MM.1S (cell line): ENCODE results near the gene NPHP1.

ENCODE experiments used
- CTCF ChIP-seq: fragments of 300-600 bp; sonication (generic); IDR thresholded peaks from 2 replicates; pipeline ENCODE4 v1.5.1; 2016; ENCODE audit warnings: antibody characterized with exemption, low read length, mixed read lengths
- EZH2 ChIP-seq: fragments of 300-600 bp; sonication (generic); optimal IDR thresholded peaks from 2 replicates; pipeline ENCODE3; 2017; ENCODE audit warnings: low read depth, mild to moderate bottlenecking, antibody characterized with exemption, low read length, mixed read lengths
- EZH2phosphoT487 ChIP-seq: fragments of 300-600 bp; sonication (generic); IDR thresholded peaks from 2 replicates; pipeline ENCODE4 v1.6.1; 2018; ENCODE audit warnings: antibody characterized with exemption, low read length

- TF ChIP-seq CTCF: no peak
- no peak for TF ChIP-seq EZH2phosphoT487
- no peak for TF ChIP-seq EZH2
These were observed 7.4 kb downstream of the NPHP1 start for GRCh38 chr2:110197452-110197851.
